NCI-H146 treated with DMSO at 0.1 percent for 48 hours (cell line): ENCODE results near the gene ZNF142.

Experiments
- DNase-seq: peaks from one replicate; lab custom pipeline; 2025; ENCODE audit not compliant: unreplicated experiment; lab: John Stamatoyannopoulos, UW

ZNF142 gene

GRCh38 chr2:218658671-218659257 is 659 bp downstream of the ZNF142 start:
- DNase-seq: peak; percentile 18

DNA sequence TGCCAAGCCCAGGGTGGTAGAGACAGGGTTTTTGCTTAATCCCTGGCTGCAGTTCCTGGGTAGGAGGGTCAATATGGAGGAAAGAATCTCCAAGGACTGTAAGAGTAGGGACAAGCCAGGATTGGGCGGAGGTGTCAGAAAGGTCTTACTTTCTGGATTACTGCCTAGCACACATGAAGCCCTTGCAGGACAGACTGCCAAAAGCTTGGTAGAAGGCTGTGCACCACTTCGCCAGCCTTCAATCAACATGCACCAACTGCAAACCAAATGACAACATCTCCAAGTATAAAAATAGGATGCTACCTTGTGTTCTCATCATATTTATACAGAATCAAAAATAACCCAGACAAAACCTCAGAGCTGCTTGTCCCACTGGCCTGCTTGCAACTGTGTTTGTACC is 3.7 kb downstream of the ZNF142 start:
- no peak for DNase-seq

GRCh38 chr2:218648787-218649100 is 10.7 kb downstream of the ZNF142 start:
- DNase-seq: no peak

DNA sequence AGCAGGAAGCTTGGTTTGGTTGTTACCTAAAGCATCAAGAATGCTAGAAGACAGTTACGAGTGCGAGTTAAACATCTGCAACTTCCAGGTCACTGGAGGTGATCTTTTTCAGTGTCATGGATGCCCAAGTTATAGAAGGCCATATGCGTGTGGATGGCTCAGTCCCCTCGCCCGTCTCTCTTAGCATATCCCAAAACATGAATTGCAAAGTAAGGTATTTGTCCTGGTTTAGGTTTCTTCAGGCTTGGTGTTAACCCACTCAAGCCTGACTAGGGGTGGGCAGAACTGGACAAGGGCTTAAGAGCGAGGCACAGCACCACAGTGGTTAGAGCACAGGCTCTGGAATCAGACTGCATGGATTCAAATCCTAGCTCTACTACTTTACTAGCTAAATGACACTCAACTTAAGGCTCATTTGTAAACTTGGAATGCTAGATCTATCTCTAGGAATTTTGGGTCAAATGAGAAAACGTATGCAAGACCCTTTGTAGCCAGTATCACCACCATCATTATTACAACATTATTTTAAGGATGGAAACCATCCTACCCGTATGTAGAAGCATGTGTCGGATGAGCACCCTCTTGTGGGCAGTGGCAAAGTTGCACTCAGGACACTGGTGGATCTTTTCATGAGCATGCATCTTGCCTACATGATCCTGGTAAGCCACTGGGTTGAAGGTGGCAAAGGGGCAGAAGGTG is 11.2 kb downstream of the ZNF142 start:
- no peak for DNase-seq

GRCh38 chr2:218645126-218645525 is 14.3 kb downstream of the ZNF142 start:
- DNase-seq: no peak

GRCh38 chr2:218644721-218645120 is 14.7 kb downstream of the ZNF142 start:
- no peak for DNase-seq

DNA sequence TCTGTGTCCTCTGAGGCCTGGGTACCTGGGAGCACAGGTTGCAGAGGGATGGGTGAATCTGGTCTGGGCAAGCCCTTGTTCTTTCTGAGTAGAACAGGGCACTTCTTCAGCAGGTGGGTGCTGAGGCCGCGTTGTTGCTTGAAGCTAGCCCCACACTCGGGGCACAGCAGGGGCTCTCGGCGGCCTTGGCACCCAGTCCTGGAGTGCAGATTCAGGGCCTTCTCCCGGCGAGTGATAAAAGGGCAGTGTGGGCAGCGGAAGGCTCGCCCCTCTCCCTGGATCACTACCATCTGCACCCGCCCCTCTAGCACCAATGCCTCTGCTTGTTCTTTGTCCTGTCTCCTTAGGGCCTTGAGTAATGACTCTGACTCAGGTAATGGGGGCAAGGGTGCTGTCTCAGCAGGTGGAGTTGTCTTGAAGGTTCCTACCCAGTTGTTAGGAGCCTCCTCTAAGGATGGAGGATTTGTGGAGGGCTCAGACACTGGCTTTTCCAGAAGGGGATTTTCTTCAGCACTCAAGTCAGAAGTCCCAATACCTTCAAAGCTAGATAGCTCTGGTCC is 15.6 kb downstream of the ZNF142 start:
- no peak for DNase-seq

GRCh38 chr2:218642786-218643185 is 16.6 kb downstream of the ZNF142 start:
- no peak for DNase-seq

DNA sequence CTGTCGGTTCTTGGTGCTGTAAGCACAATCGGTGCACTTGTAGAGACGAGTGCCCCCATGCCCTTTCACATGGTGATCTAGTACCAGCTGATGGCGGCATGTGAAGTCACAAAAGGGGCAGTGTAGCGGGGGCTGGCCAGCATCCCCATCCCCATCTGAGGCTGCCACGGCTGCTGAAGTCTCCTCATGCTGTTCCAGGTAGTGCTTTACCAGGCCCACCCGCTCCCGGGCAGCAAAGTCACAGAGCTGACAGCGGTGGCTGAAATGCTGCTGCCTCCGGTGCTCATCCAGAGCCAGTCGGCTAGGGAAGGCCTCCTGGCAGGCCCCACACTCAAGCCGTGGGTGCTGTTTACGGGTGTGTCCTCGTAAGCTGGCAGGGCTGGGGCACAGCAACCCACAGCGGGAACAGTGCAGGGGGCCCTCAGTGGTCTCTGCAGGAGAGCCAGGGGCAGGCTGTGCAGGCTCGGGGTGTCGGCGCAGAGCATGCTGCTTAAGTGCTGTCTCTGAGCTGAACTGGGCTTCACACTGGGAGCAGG is 17.2 kb downstream of the ZNF142 start:
- no peak for DNase-seq

DNA sequence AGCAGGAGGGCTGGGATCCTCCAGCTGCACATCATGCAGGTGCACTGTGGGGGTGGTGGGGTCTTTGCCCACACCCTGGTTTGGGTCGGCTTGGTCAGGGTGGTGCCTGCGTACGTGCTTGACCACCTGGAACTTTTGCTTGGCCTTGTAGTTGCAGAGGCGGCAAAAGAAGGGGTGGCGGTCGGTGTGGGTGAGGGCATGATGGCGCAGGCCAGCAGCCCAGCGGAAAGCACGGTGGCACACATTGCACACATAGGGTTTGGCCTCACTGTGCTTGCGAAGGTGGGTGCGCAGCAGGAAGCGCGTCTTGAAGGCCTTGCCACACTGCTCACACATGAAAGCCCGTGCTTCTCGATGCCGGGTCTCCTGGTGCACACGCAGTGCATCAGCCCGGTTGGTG is 21.1 kb downstream of the ZNF142 start:
- no peak for DNase-seq

- DNase-seq: no peak
Observed at GRCh38 chr2:218635719-218636118, 23.7 kb downstream of the ZNF142 start.

DNA sequence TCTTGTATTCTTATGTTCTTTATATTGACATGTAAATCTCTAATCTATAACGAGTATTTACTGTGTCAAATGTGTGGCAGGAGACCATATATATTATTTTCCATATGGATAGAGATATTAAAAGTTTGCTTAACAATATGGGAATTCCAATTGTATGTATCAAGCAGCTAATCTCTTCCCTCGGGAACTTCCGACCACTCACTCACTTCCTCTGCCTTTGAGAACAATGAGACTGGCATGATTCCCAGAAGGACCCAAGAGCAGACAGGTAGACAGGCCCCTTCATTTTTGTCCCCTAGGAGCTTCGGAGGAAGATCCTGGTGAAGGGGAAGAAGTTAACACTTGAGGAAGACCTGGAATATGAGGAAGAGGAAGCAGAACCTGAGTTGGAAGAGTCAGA is 27.6 kb downstream of the ZNF142 start:
- DNase-seq: no peak

- no peak for DNase-seq
Observed at GRCh38 chr2:218627939-218628338, 31.5 kb downstream of the ZNF142 start.

- DNase-seq: no peak
Observed at GRCh38 chr2:218626369-218626768, 33.1 kb downstream of the ZNF142 start.

- DNase-seq: no peak
Observed at GRCh38 chr2:218623366-218623705, 36.1 kb downstream of the ZNF142 start.

DNA sequence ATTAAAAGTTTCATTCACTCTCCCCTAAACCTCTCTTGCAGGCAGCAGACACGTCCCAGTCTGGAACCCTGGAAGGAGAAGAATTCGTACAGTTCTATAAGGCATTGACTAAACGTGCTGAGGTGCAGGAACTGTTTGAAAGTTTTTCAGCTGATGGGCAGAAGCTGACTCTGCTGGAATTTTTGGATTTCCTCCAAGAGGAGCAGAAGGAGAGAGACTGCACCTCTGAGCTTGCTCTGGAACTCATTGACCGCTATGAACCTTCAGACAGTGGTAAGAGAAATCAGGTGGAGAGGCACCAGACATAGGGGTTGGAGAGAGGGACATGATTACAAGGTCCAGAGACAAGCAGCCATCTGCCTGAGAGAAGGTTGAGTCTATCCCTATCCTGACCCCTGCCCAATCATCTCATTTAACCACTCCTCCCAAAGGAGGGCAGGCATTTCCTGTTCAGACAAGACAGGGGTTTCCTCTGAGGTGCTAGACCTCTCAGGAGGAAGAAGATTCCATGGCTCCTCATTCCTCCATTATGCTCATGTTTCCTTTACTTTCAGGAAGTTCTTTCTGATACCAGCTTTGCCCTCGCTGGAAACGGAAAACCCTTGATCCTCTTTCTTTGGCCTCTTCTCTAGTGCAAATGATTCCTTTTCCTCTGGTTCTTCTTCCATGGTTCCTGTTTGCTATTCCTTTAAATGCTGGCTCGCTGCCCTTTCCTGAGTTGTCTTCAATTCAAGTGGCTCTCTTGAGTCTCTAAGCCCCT is 36.6 kb downstream of the ZNF142 start:
- no peak for DNase-seq

- DNase-seq: no peak
Observed at GRCh38 chr2:218621007-218621406, 38.4 kb downstream of the ZNF142 start.

- DNase-seq: no peak
Observed at GRCh38 chr2:218618102-218618860, 41.1 kb downstream of the ZNF142 start.

- DNase-seq: no peak
Observed at GRCh38 chr2:218615868-218616315, 43.5 kb downstream of the ZNF142 start.

- no peak for DNase-seq
Observed at GRCh38 chr2:218607436-218608115, 51.8 kb downstream of the ZNF142 start, which contains the start of gene PLCD4. TSS of gene PLCD4 (plus strand) at chr2:218607899. CDS start at chr2:218615740, 7,841 bp downstream.
